ENCODE measurements around the gene CLNK. TPM values are rescaled to one million over a fixed set of nuclear protein-coding genes. Genes with fewer than 3 reads are reported as not detected.

Gene CLNK
- total and polyA plus RNA-seq, 4 donors = 0.26 to 0.30 TPM; not detected in 2

DNA sequence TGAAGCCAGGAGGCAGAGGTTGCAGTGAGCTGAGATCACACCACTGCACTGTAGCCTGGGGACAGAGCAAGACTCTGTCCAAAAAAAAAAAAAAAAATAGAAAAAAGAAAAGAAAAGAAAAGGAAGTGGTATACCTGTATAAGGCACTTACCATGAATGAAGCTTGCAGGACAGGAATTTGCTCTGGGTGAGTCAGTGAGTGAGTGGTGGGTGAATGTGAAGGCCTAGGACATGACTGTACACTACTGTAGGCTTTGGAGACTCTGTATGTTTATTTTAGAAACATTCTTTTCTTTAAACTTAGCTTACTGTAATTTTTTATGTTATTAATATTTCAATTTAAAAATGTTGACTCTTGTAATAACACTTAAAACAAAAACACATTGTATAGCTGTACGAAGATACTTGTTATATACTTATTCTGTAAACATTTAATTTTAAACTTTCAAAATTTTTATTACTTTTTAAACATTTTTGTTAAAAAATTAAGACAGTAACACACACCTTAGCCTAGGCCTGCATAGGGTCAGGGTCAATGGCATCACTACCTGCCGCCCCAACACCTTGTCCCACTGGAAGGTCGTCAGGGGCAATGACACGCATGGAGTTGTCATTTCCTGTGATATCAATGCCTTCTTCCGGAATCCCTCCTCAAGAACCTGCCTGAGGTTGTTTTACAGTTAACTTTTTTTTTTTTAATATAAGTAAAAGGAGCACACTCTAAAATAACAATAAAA, 78.7 kb downstream of the CLNK start:
- Histone ChIP-seq H3K4me1 (ENCODE audit: control insufficient read depth in 1 of 2, insufficient read depth in 2 of 2, low read length in 2 of 2) (no peaks in the 10 kb centered on the region), H3K27me3 (ENCODE audit: control insufficient read depth in 1 of 2, insufficient read depth in 2 of 2, low read length in 1 of 2) (no peaks in the 10 kb centered on the region), H3K4me3 (ENCODE audit: low read length in 2 of 2) (no peak overlapping the region), H3K36me3 (ENCODE audit: control insufficient read depth in 1 of 2, insufficient read depth in 2 of 2, low read length in 1 of 2) (no peaks in the 10 kb centered on the region), H3K27ac (ENCODE audit: low read depth in 1 of 2, low read length in 2 of 2) (no peak overlapping the region), H3K9me3 (ENCODE audit: control insufficient read depth, low read length) (no peaks in the 10 kb centered on the region)
- DNase-seq (no peak), ATAC-seq (ENCODE audit: low FRiP score) (no peak)
- WGBS, 2 donors = 89 to 91% methylated on average over 5 of the region's 5 CpGs
- intact Hi-C loops (cut with DNase I) = no loop called here

DNA sequence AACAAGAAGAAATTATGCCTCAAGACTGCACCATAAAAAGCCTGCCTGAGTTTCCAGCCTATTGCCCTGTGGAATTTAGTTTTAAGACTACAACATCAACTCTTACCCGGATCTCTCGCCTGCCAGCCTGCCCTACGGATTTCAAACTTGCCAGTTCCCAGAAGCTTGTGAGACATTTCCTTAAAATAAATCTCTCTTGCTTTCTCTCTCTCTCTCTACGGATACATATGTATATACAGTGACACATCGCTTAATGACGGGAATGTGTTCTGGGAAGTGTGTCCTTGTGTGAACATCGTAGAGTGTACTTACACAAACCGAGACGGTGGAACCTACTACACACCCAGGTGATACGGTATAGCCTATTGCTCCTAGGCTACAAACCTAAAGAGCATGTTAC, 79.5 kb downstream of the CLNK start:
- Histone ChIP-seq H3K27ac (ENCODE audit: low read depth in 1 of 2, low read length in 2 of 2) (no peak overlapping the region), H3K27me3 (ENCODE audit: control insufficient read depth in 1 of 2, insufficient read depth in 2 of 2, low read length in 1 of 2) (no peaks in the 10 kb centered on the region), H3K9me3 (ENCODE audit: control insufficient read depth, low read length) (no peaks in the 10 kb centered on the region), H3K4me1 (ENCODE audit: control insufficient read depth in 1 of 2, insufficient read depth in 2 of 2, low read length in 2 of 2) (no peaks in the 10 kb centered on the region), H3K4me3 (ENCODE audit: low read length in 2 of 2) (no peak overlapping the region), H3K36me3 (ENCODE audit: control insufficient read depth in 1 of 2, insufficient read depth in 2 of 2, low read length in 1 of 2) (no peaks in the 10 kb centered on the region)
- WGBS, 2 donors = 77 to 88% methylated on average over 10 of the region's 10 CpGs
- intact Hi-C loops (cut with DNase I) = no loop called here
- DNase-seq (no peak), ATAC-seq (ENCODE audit: low FRiP score) (no peak)

DNA sequence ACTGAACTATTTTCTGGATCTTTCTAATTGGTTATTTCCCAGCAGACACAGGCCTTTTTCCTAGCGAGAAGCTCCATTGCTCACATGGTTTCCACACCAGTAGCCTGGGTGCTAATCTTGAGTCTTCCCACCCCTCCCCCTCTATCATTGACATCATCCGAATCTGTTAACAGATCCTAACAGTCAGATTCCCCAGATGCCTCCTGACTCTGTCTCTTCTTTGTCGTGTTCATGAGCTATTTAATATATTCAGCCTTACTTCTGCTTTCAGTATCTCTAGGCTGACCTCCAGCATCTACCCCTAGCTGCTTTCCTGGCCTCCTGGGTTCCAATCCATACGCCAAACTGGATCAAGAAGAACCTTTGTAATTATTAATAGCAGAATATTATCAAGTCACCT, 85.0 kb downstream of the CLNK start:
- 90 to 91% methylated on average over 4 of the region's 4 CpGs for WGBS, 2 donors

GRCh38 chr4:10598829-10599228, 85.7 kb downstream of the CLNK start:
- Histone ChIP-seq H3K9me3 (ENCODE audit: control insufficient read depth, low read length) (no peaks in the 10 kb centered on the region), H3K36me3 (ENCODE audit: control insufficient read depth in 1 of 2, insufficient read depth in 2 of 2, low read length in 1 of 2) (no peaks in the 10 kb centered on the region), H3K27ac (ENCODE audit: low read depth in 1 of 2, low read length in 2 of 2) (no peak overlapping the region), H3K4me3 (ENCODE audit: low read length in 2 of 2) (no peak overlapping the region), H3K4me1 (ENCODE audit: control insufficient read depth in 1 of 2, insufficient read depth in 2 of 2, low read length in 2 of 2) (no peaks in the 10 kb centered on the region), H3K27me3 (ENCODE audit: control insufficient read depth in 1 of 2, insufficient read depth in 2 of 2, low read length in 1 of 2) (no peaks in the 10 kb centered on the region)
- no peak for ATAC-seq (ENCODE audit: low FRiP score)
- WGBS, 2 donors = 88 to 90% methylated on average over 6 of the region's 6 CpGs
- intact Hi-C loops (cut with DNase I) = no loop called here
- DNase-seq = no peak

More for the DNA sequence above, 85.0 kb downstream of the CLNK start:
- H3K27me3 ChIP-seq (ENCODE audit: control insufficient read depth in 1 of 2, insufficient read depth in 2 of 2, low read length in 1 of 2) = no peaks in the 10 kb centered on the region
- no peaks in the 10 kb centered on the region for H3K4me1 ChIP-seq (ENCODE audit: control insufficient read depth in 1 of 2, insufficient read depth in 2 of 2, low read length in 2 of 2)
- DNase-seq = no peak
- intact Hi-C loops (cut with DNase I) = no loop called here
- H3K9me3 ChIP-seq (ENCODE audit: control insufficient read depth, low read length) = no peaks in the 10 kb centered on the region
- no peak for ATAC-seq (ENCODE audit: low FRiP score)
- no peak overlapping the region for H3K27ac ChIP-seq (ENCODE audit: low read depth in 1 of 2, low read length in 2 of 2)
- H3K36me3 ChIP-seq (ENCODE audit: control insufficient read depth in 1 of 2, insufficient read depth in 2 of 2, low read length in 1 of 2) = no peaks in the 10 kb centered on the region
- H3K4me3 ChIP-seq (ENCODE audit: low read length in 2 of 2) = no peak overlapping the region

- no peaks in the 10 kb centered on the region for H3K4me1 ChIP-seq (ENCODE audit: control insufficient read depth in 1 of 2, insufficient read depth in 2 of 2, low read length in 2 of 2)
- intact Hi-C loops (cut with DNase I) = no loop called here
- H3K4me3 ChIP-seq (ENCODE audit: low read length in 2 of 2) = no peak overlapping the region
- H3K27me3 ChIP-seq (ENCODE audit: control insufficient read depth in 1 of 2, insufficient read depth in 2 of 2, low read length in 1 of 2) = no peaks in the 10 kb centered on the region
- WGBS, 2 donors = 43 to 56% methylated on average over 2 of the region's 2 CpGs
- ATAC-seq (ENCODE audit: low FRiP score) (no peak), DNase-seq (no peak)
- no peaks in the 10 kb centered on the region for H3K9me3 ChIP-seq (ENCODE audit: control insufficient read depth, low read length)
- no peaks in the 10 kb centered on the region for H3K36me3 ChIP-seq (ENCODE audit: control insufficient read depth in 1 of 2, insufficient read depth in 2 of 2, low read length in 1 of 2)
- no peak overlapping the region for H3K27ac ChIP-seq (ENCODE audit: low read depth in 1 of 2, low read length in 2 of 2)
Measured at GRCh38 chr4:10596586-10597290, 87.8 kb downstream of the CLNK start.

- Histone ChIP-seq H3K36me3 (ENCODE audit: control insufficient read depth in 1 of 2, insufficient read depth in 2 of 2, low read length in 1 of 2) (no peaks in the 10 kb centered on the region), H3K27ac (ENCODE audit: low read depth in 1 of 2, low read length in 2 of 2) (no peak overlapping the region), H3K9me3 (ENCODE audit: control insufficient read depth, low read length) (no peaks in the 10 kb centered on the region), H3K4me3 (ENCODE audit: low read length in 2 of 2) (no peak overlapping the region), H3K4me1 (ENCODE audit: control insufficient read depth in 1 of 2, insufficient read depth in 2 of 2, low read length in 2 of 2) (no peaks in the 10 kb centered on the region), H3K27me3 (ENCODE audit: control insufficient read depth in 1 of 2, insufficient read depth in 2 of 2, low read length in 1 of 2) (no peaks in the 10 kb centered on the region)
- DNase-seq = no peak
- intact Hi-C loops (cut with DNase I) = no loop called here
- 87 to 93% methylated on average over 10 of the region's 10 CpGs for WGBS, 2 donors
- no peak for ATAC-seq (ENCODE audit: low FRiP score)
Measured at GRCh38 chr4:10593130-10593529, 91.4 kb downstream of the CLNK start.

GRCh38 chr4:10590896-10591295, 93.7 kb downstream of the CLNK start:
- ATAC-seq (ENCODE audit: low FRiP score) (no peak), DNase-seq (no peak)
- Histone ChIP-seq H3K27me3 (ENCODE audit: control insufficient read depth in 1 of 2, insufficient read depth in 2 of 2, low read length in 1 of 2) (no peaks in the 10 kb centered on the region), H3K36me3 (ENCODE audit: control insufficient read depth in 1 of 2, insufficient read depth in 2 of 2, low read length in 1 of 2) (no peaks in the 10 kb centered on the region), H3K9me3 (ENCODE audit: control insufficient read depth, low read length) (no peaks in the 10 kb centered on the region), H3K27ac (ENCODE audit: low read depth in 1 of 2, low read length in 2 of 2) (no peak overlapping the region), H3K4me3 (ENCODE audit: low read length in 2 of 2) (no peak overlapping the region), H3K4me1 (ENCODE audit: control insufficient read depth in 1 of 2, insufficient read depth in 2 of 2, low read length in 2 of 2) (no peaks in the 10 kb centered on the region)
- WGBS, 2 donors = 85 to 87% methylated on average over 6 of the region's 6 CpGs
- intact Hi-C loops (cut with DNase I) = no loop called here

- Histone ChIP-seq H3K27ac (ENCODE audit: low read depth in 1 of 2, low read length in 2 of 2) (no peak overlapping the region), H3K4me3 (ENCODE audit: low read length in 2 of 2) (no peak overlapping the region), H3K4me1 (ENCODE audit: control insufficient read depth in 1 of 2, insufficient read depth in 2 of 2, low read length in 2 of 2) (no peaks in the 10 kb centered on the region), H3K9me3 (ENCODE audit: control insufficient read depth, low read length) (no peaks in the 10 kb centered on the region), H3K27me3 (ENCODE audit: control insufficient read depth in 1 of 2, insufficient read depth in 2 of 2, low read length in 1 of 2) (no peaks in the 10 kb centered on the region), H3K36me3 (ENCODE audit: control insufficient read depth in 1 of 2, insufficient read depth in 2 of 2, low read length in 1 of 2) (no peaks in the 10 kb centered on the region)
- 59 to 68% methylated on average over 5 of the region's 5 CpGs for WGBS, 2 donors
- no peak for DNase-seq
- no peak for ATAC-seq (ENCODE audit: low FRiP score)
- intact Hi-C loops (cut with DNase I) = loop anchor here (10.0 kb wide), 2 partner anchors 835 to 1135 kb away; partner anchors contain the start of gene HS3ST1 (in 1 of the 2)
Measured at GRCh38 chr4:10589799-10590198, 94.8 kb downstream of the CLNK start.

DNA sequence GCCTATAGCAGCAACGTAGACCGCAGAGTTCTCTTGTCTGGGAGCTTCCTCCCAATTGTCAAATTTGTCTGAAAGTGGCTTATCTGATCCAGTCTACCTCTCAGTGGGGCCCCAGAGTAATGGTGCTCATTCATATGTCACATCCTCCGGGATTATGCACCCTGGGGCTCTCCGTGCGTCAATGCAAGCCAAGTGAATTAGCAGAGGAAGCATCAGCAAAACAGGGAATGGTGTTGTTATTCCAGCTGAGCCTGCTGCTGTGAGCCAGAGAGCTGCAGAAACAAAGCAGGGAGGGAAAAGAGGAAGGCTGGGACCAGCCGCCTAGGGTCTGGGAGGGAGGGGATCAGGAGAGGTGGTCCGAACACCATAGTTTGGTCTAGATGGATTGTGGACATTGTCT, 95.2 kb downstream of the CLNK start:
- WGBS, 2 donors = 87 to 88% methylated on average over 7 of the region's 7 CpGs
- no peaks in the 10 kb centered on the region for H3K9me3 ChIP-seq (ENCODE audit: control insufficient read depth, low read length)
- ATAC-seq (ENCODE audit: low FRiP score) (no peak), DNase-seq (no peak)
- H3K36me3 ChIP-seq (ENCODE audit: control insufficient read depth in 1 of 2, insufficient read depth in 2 of 2, low read length in 1 of 2) = no peaks in the 10 kb centered on the region
- no peaks in the 10 kb centered on the region for H3K4me1 ChIP-seq (ENCODE audit: control insufficient read depth in 1 of 2, insufficient read depth in 2 of 2, low read length in 2 of 2)
- intact Hi-C loops (cut with DNase I) = loop anchor here (10.0 kb wide), 2 partner anchors 835 to 1135 kb away; partner anchors contain the start of gene HS3ST1 (in 1 of the 2)
- H3K4me3 ChIP-seq (ENCODE audit: low read length in 2 of 2) = no peak overlapping the region
- no peaks in the 10 kb centered on the region for H3K27me3 ChIP-seq (ENCODE audit: control insufficient read depth in 1 of 2, insufficient read depth in 2 of 2, low read length in 1 of 2)
- no peak overlapping the region for H3K27ac ChIP-seq (ENCODE audit: low read depth in 1 of 2, low read length in 2 of 2)
